ENCODE data around the gene EXO5. TPM values are rescaled to one million over a fixed set of nuclear protein-coding genes. Genes with fewer than 3 reads are reported as not detected.
A peak's percentile ranks its signal among the peaks of the same experiment; 100 is the strongest.
"Not testable (repeated sequence)": the region's sequence is repeated elsewhere in the genome, so short reads cannot be mapped to it uniquely, and the experiment has no call there.

EXO5 gene
- total RNA-seq, 1 donor from 2014 or later: 17.2 TPM

DNA sequence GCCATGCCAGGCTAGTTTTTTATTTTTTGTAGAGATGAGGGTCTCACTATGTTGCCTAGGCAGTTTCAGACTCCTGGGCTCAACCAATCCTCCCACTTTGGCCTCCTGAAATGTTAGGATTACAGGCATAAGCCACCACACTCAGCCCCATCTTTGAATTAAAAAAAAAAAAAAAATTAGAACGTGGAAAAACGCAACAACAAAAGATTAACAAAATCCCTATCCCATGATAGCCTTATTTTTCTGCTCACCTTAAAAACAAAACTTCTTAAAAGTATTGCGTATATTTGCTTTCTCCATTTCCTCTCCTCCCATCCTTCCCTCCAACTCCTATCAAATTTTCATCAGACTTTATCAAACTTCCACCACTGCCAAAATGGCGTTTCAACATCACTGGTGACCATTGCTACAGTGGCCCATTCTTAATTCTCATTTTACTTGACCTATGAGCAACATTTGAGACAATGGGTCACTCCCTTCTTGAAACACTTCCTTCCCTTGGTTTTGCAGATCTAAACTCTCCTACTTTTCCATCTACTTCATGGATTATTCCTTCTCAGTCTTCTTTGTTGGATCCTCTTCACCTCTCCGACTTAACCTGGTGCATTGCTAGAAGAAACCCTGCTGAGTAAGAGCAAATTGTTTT lies 22.3 kb downstream of the EXO5 start:
- Mint-ChIP-seq H3K9me3 (peaks cover 32% of the 10 kb centered on the region), H3K27ac (peak overlapping the region; percentile 93), H3K27me3 (peaks cover 13% of the 10 kb centered on the region), H3K4me3 (peak overlapping the region; percentile 97), H3K4me1 (peaks cover 22% of the 10 kb centered on the region), H3K36me3 (ENCODE audit: low read depth) (peaks cover 22% of the 10 kb centered on the region)
- no peak for DNase-seq
- intact Hi-C loops (cut with micrococcal nuclease): loop anchor here (5.0 kb wide), 1 partner anchor 369 kb away; the partner anchor contains the start of gene RLF

- DNase-seq: peak; percentile 96
- Mint-ChIP-seq H3K4me3 (peak within 1 kb of the TSS; percentile 97), H3K9me3 (peaks cover 29% of the 10 kb centered on the region), H3K36me3 (ENCODE audit: low read depth) (peaks cover 23% of the 10 kb centered on the region), H3K4me1 (peaks cover 22% of the 10 kb centered on the region), H3K27me3 (peaks cover 12% of the 10 kb centered on the region), H3K27ac (peak within 1 kb of the TSS; percentile 93)
- intact Hi-C loops (cut with micrococcal nuclease): loop anchor here (2.0 to 5.0 kb wide), 3 partner anchors 23 to 369 kb away; partner anchors contain the start of genes EXO5, RLF and ZFP69B
Observed at GRCh38 chr1:40531381-40532061, 23.0 kb downstream of the EXO5 start, which contains the start of gene ZNF684. Gene ZNF684 (plus strand): TSS chr1:40531637. CDS start chr1:40533167, 1,530 bp downstream.

- Mint-ChIP-seq H3K27ac (peak overlapping the region; percentile 93), H3K4me1 (peaks cover 22% of the 10 kb centered on the region), H3K36me3 (ENCODE audit: low read depth) (peaks cover 25% of the 10 kb centered on the region), H3K27me3 (peaks cover 12% of the 10 kb centered on the region), H3K4me3 (peak overlapping the region; percentile 97), H3K9me3 (peaks cover 29% of the 10 kb centered on the region)
- no peak for DNase-seq
- intact Hi-C loops (cut with micrococcal nuclease): loop anchor here (2.0 to 5.0 kb wide), 3 partner anchors 23 to 370 kb away; partner anchors contain the start of genes EXO5, RLF and ZFP69B
Observed at GRCh38 chr1:40532062-40532389, 23.5 kb downstream of the EXO5 start.

DNA sequence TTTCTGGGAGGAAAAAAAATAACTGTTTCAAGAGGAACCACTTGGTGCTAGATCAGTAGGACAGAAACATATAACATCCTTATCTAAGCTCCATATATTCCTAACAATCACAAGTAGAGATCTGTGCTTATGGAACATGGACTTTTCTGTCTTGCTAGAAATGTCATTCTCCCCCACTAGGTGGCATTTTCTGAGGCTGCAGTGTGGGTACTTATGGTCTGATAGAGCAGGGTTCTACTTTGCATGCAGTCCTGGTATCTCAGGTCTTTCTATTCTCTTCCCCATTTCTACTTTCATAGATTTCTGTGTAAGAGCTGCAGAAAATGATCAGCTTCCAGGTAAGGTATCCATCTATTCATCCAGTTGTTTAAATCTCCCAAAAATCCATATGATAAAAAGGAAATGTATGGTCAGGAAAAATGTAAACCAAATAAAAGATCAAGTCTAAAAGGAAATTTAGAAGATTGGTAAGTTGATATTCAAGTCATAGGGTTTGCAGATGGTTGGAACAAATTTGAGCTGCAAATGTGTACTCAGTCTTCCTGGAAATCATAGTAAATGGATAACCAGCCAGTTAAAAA lies 24.4 kb downstream of the EXO5 start:
- DNase-seq: peak; percentile 79
- intact Hi-C loops (cut with micrococcal nuclease): loop anchor here (2.0 to 5.0 kb wide), 3 partner anchors 24 to 371 kb away; partner anchors contain the start of genes EXO5, RLF and ZFP69B
- H3K9me3 Mint-ChIP-seq: peaks cover 21% of the 10 kb centered on the region
- H3K36me3 Mint-ChIP-seq (ENCODE audit: low read depth): peaks cover 31% of the 10 kb centered on the region
- no peak overlapping the region for H3K27ac Mint-ChIP-seq
- peaks cover 6% of the 10 kb centered on the region for H3K27me3 Mint-ChIP-seq
- peak overlapping the region; percentile 97 for H3K4me3 Mint-ChIP-seq
- H3K4me1 Mint-ChIP-seq: peaks cover 22% of the 10 kb centered on the region

- Mint-ChIP-seq H3K4me3 (no peak overlapping the region), H3K9me3 (peaks cover 13% of the 10 kb centered on the region), H3K27ac (no peak overlapping the region), H3K27me3 (peaks cover 1% of the 10 kb centered on the region), H3K4me1 (peaks cover 22% of the 10 kb centered on the region), H3K36me3 (ENCODE audit: low read depth) (peaks cover 33% of the 10 kb centered on the region)
- DNase-seq: no peak
- intact Hi-C loops (cut with micrococcal nuclease): loop anchor here (5.0 kb wide), 1 partner anchor 372 kb away; the partner anchor contains the start of gene RLF
Observed at GRCh38 chr1:40534589-40534988, 26.0 kb downstream of the EXO5 start.

GRCh38 chr1:40535732-40536131 lies 27.2 kb downstream of the EXO5 start:
- H3K27me3 Mint-ChIP-seq: no peaks in the 10 kb centered on the region
- no peak for DNase-seq
- H3K4me3 Mint-ChIP-seq: no peak overlapping the region
- intact Hi-C loops (cut with micrococcal nuclease): no loop called here
- H3K4me1 Mint-ChIP-seq: peaks cover 22% of the 10 kb centered on the region
- H3K27ac Mint-ChIP-seq: no peak overlapping the region
- peaks cover 12% of the 10 kb centered on the region for H3K9me3 Mint-ChIP-seq
- peaks cover 43% of the 10 kb centered on the region for H3K36me3 Mint-ChIP-seq (ENCODE audit: low read depth)

DNA sequence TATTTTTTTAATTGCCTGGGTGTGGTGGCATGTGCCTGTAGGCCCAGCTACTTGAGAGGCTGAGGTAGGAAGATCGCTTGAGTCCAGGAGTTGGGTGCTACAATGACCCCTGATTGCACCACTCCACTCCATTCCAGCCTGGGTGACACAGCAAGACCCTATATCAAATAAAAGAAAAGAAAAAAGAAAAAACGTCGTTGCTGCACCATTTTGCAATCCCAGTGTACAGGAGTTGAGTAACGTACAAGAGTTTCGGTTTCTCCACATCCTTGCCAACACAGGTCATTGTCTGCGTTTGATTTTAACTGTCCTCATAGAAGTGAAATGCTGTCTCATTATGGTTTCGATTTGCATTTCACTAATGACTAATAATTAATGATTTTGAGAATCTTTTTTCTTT lies 30.8 kb downstream of the EXO5 start:
- peaks cover 61% of the 10 kb centered on the region for H3K36me3 Mint-ChIP-seq (ENCODE audit: low read depth)
- H3K9me3 Mint-ChIP-seq: peaks cover 5% of the 10 kb centered on the region
- no peak overlapping the region for H3K27ac Mint-ChIP-seq
- intact Hi-C loops (cut with micrococcal nuclease): no loop called here
- DNase-seq: no peak
- H3K4me3 Mint-ChIP-seq: no peak overlapping the region
- H3K27me3 Mint-ChIP-seq: no peaks in the 10 kb centered on the region
- no peaks in the 10 kb centered on the region for H3K4me1 Mint-ChIP-seq

- H3K27me3 Mint-ChIP-seq: no peaks in the 10 kb centered on the region
- no peak overlapping the region for H3K27ac Mint-ChIP-seq
- peaks cover 27% of the 10 kb centered on the region for H3K9me3 Mint-ChIP-seq
- intact Hi-C loops (cut with micrococcal nuclease): no loop called here
- H3K36me3 Mint-ChIP-seq (ENCODE audit: low read depth): peaks cover 55% of the 10 kb centered on the region
- H3K4me3 Mint-ChIP-seq: no peak overlapping the region
- H3K4me1 Mint-ChIP-seq: no peaks in the 10 kb centered on the region
- DNase-seq: no peak
Observed at GRCh38 chr1:40546957-40547356, 38.4 kb downstream of the EXO5 start.

GRCh38 chr1:40553017-40553416 lies 44.5 kb downstream of the EXO5 start:
- Mint-ChIP-seq H3K4me3 (no peak overlapping the region), H3K27me3 (no peaks in the 10 kb centered on the region), H3K9me3 (peaks cover 3% of the 10 kb centered on the region), H3K4me1 (no peaks in the 10 kb centered on the region), H3K27ac (no peak overlapping the region), H3K36me3 (ENCODE audit: low read depth) (peaks cover 5% of the 10 kb centered on the region)
- no peak for DNase-seq
- intact Hi-C loops (cut with micrococcal nuclease): no loop called here

DNA sequence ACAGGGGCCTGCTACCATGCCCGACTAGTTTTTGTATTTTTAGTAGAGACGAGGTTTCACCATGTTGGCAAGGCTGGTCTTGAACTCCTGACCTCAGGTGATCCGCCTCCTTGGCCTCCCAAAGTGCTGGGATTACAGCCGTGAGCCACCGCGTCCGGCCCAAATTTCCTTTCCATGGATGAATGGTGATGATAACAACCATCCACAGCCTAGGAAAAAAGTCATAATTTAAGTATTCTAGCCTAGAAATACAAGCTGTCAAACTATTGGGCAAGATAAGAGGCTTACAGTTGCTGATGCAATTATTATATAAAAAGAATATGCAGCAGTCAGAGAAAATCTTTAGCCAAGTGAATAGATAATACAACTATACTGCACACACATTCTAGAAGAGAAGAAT lies 46.2 kb downstream of the EXO5 start:
- H3K9me3 Mint-ChIP-seq; H3K27ac Mint-ChIP-seq; H3K27me3 Mint-ChIP-seq; H3K4me1 Mint-ChIP-seq; intact Hi-C loops (cut with micrococcal nuclease); DNase-seq; H3K36me3 Mint-ChIP-seq (ENCODE audit: low read depth); H3K4me3 Mint-ChIP-seq: not testable (repeated sequence)

- Mint-ChIP-seq H3K27ac (no peak overlapping the region), H3K4me3 (no peak overlapping the region), H3K4me1 (no peaks in the 10 kb centered on the region), H3K27me3 (no peaks in the 10 kb centered on the region), H3K36me3 (ENCODE audit: low read depth) (no peaks in the 10 kb centered on the region), H3K9me3 (no peaks in the 10 kb centered on the region)
- no peak for DNase-seq
- intact Hi-C loops (cut with micrococcal nuclease): no loop called here
Observed at GRCh38 chr1:40556121-40556520, 47.6 kb downstream of the EXO5 start.

DNA sequence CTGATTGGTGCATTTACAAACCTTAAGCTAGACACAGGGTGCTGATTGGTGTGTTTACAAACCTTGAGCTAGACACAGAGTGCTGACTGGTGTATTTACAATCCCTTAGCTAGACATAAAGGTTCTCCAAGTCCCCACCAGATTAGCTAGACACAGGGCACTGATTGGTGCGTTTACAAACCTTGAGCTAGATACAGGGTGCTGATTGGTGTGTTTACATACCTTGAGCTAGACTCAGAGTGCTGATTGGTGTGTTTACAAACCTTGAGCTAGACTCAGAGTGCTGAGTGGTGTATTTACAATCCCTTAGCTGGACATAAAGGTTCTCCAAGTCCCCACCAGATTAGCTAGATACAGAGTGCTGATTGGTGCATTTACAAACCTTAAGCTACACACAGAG lies 49.7 kb downstream of the EXO5 start:
- H3K36me3 Mint-ChIP-seq (ENCODE audit: low read depth); intact Hi-C loops (cut with micrococcal nuclease); DNase-seq; H3K4me1 Mint-ChIP-seq; H3K27me3 Mint-ChIP-seq; H3K9me3 Mint-ChIP-seq; H3K27ac Mint-ChIP-seq; H3K4me3 Mint-ChIP-seq: not testable (repeated sequence)

- no peaks in the 10 kb centered on the region for H3K36me3 Mint-ChIP-seq (ENCODE audit: low read depth)
- no peak overlapping the region for H3K27ac Mint-ChIP-seq
- no peak overlapping the region for H3K4me3 Mint-ChIP-seq
- no peak for DNase-seq
- intact Hi-C loops (cut with micrococcal nuclease): no loop called here
- no peaks in the 10 kb centered on the region for H3K27me3 Mint-ChIP-seq
- H3K4me1 Mint-ChIP-seq: peaks cover 6% of the 10 kb centered on the region
- peaks cover 21% of the 10 kb centered on the region for H3K9me3 Mint-ChIP-seq
Observed at GRCh38 chr1:40562185-40562584, 53.6 kb downstream of the EXO5 start.

DNA sequence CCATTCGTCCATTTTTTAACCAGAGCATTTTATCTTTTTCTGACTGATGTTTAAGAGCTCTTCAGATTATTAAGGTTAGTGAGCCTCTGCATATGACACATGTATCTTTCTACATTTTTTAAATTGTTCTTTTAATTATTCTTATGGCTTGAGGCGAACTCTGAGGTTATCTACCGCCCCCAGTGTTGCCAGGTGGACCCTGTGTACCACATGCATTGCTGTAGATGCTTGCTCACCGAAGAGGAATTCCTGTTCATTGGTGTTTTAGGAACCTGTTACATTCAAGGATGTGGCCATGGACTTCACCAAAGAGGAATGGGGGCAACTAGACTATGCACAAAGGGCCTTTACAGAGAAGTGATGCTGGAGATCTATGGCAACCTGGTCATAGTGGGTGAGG lies 54.7 kb downstream of the EXO5 start:
- DNase-seq: no peak
- no peaks in the 10 kb centered on the region for H3K36me3 Mint-ChIP-seq (ENCODE audit: low read depth)
- H3K4me1 Mint-ChIP-seq: peaks cover 6% of the 10 kb centered on the region
- H3K27ac Mint-ChIP-seq: no peak overlapping the region
- peaks cover 21% of the 10 kb centered on the region for H3K9me3 Mint-ChIP-seq
- H3K4me3 Mint-ChIP-seq: no peak overlapping the region
- peaks cover 2% of the 10 kb centered on the region for H3K27me3 Mint-ChIP-seq
- intact Hi-C loops (cut with micrococcal nuclease): no loop called here

Data from activated CD4-positive, alpha-beta T cell treated with anti-CD3 and anti-CD28 coated beads, Interleukin-2, amount 10 ng/mL, durations not matched to agents 24 days and 14 days (primary cell).